RWPE2 (cell line): ENCODE data around the gene MYO18B.

ENCODE experiments used
- ATAC-seq: fragments of 200-7000 bp; cut with Tn5 transposase; 3 replicates; pipeline ENCODE4 v1.9.1; 2021; ENCODE audit warnings: low read depth
- DNase-seq: peaks from one replicate; pipeline ENCODE4 v3.0.0-alpha.2; 2020; ENCODE audit warnings: low spot score
- H3K27ac ChIP-seq: fragments of 450-650 bp; 2 replicates; pipeline ENCODE4 v1.5.1; 2017; ENCODE audit warnings: mild to moderate bottlenecking; ENCODE audit not compliant: poor library complexity, severe bottlenecking
- H3K27me3 ChIP-seq: fragments of 250-450 bp; sonication (Bioruptor Pico); 2 replicates; pipeline ENCODE4 v1.5.1; 2021; ENCODE audit warnings: mild to moderate bottlenecking, moderate library complexity; ENCODE audit not compliant: insufficient read depth, poor library complexity, severe bottlenecking
- H3K36me3 ChIP-seq: fragments of 250-450 bp; sonication (Bioruptor Pico); 2 replicates; pipeline ENCODE4 v1.5.1; 2020; ENCODE audit warnings: low read depth, mild to moderate bottlenecking, moderate library complexity
- H3K4me1 ChIP-seq: fragments of 250-450 bp; sonication (Bioruptor Pico); 2 replicates; pipeline ENCODE4 v1.5.1; 2021; ENCODE audit warnings: mild to moderate bottlenecking, moderate library complexity; ENCODE audit not compliant: insufficient read depth, poor library complexity, severe bottlenecking
- H3K4me3 ChIP-seq: fragments of 250-450 bp; sonication (Bioruptor Pico); 2 replicates; pipeline ENCODE4 v1.5.1; 2021; ENCODE audit warnings: mild to moderate bottlenecking, moderate library complexity; ENCODE audit not compliant: severe bottlenecking
- H3K9me3 ChIP-seq: fragments of 250-450 bp; sonication (Bioruptor Pico); 2 replicates; pipeline ENCODE4 v1.5.1; 2021; ENCODE audit warnings: mild to moderate bottlenecking, moderate library complexity; ENCODE audit not compliant: severe bottlenecking
- TF ChIP-seq, protein P1 (sequence below): fragments of 450-650 bp; IDR thresholded peaks from one replicate; pipeline ENCODE4 v1.5.1; 2017; ENCODE audit warnings: mild to moderate bottlenecking, moderate library complexity; ENCODE audit not compliant: poor library complexity, severe bottlenecking

MYO18B gene

DNA sequence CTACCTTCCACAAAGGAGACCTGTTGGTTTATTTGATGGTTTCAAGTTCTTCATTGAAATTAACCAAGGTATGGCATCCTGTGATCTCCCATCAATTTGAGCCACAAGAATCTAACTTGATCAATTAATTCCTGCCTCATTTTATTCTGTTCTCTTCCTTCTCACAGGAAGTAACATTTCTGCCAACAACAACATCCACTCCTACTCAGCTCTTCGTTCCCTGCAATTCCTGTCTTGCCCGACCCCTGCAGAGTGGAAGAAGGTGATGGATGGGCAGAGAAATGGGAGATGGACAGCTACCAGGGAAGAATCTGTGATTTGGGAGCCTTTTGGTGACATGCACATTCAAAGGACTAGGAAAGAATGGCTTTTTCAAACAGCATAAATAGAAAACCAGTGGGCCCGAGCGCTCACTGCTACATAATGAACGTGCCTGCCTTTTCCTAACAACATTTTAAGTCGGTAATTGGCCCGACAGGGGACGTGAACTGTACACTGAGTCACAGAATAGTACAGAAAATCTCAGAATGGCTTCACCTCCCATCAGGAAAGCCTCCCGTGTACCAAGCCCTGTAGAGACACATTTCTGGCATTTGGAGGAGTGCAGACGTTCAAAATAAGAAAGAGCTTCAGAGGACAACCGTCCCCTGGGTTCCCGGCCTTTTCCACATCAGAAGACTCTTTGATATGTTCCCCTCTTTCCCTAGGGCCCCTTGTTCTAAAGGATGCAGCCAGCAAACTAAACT is 314.6 kb downstream of the MYO18B start:
- TF ChIP-seq, protein P1, sequence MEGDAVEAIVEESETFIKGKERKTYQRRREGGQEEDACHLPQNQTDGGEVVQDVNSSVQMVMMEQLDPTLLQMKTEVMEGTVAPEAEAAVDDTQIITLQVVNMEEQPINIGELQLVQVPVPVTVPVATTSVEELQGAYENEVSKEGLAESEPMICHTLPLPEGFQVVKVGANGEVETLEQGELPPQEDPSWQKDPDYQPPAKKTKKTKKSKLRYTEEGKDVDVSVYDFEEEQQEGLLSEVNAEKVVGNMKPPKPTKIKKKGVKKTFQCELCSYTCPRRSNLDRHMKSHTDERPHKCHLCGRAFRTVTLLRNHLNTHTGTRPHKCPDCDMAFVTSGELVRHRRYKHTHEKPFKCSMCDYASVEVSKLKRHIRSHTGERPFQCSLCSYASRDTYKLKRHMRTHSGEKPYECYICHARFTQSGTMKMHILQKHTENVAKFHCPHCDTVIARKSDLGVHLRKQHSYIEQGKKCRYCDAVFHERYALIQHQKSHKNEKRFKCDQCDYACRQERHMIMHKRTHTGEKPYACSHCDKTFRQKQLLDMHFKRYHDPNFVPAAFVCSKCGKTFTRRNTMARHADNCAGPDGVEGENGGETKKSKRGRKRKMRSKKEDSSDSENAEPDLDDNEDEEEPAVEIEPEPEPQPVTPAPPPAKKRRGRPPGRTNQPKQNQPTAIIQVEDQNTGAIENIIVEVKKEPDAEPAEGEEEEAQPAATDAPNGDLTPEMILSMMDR: no peak
- H3K36me3 ChIP-seq: no peaks in the 10 kb centered on the region
- H3K9me3 ChIP-seq: no peaks in the 10 kb centered on the region
- H3K27ac ChIP-seq: no peak overlapping the region
- ATAC-seq: no peak
- peaks cover 40% of the 10 kb centered on the region for H3K27me3 ChIP-seq
- no peaks in the 10 kb centered on the region for H3K4me1 ChIP-seq
- no peak for DNase-seq
- H3K4me3 ChIP-seq: no peak overlapping the region

GRCh38 chr22:26057731-26058130 is 315.7 kb downstream of the MYO18B start:
- ATAC-seq: no peak
- Histone ChIP-seq H3K4me1 (no peaks in the 10 kb centered on the region), H3K27ac (no peak overlapping the region), H3K27me3 (peaks cover 37% of the 10 kb centered on the region), H3K36me3 (no peaks in the 10 kb centered on the region), H3K4me3 (no peak overlapping the region), H3K9me3 (no peaks in the 10 kb centered on the region)
- TF ChIP-seq, protein P1: no peak
- no peak for DNase-seq

- no peak overlapping the region for H3K4me3 ChIP-seq
- H3K27me3 ChIP-seq: peaks cover 3% of the 10 kb centered on the region
- no peaks in the 10 kb centered on the region for H3K9me3 ChIP-seq
- H3K36me3 ChIP-seq: no peaks in the 10 kb centered on the region
- H3K27ac ChIP-seq: no peak overlapping the region
- ATAC-seq (no peak), DNase-seq (no peak)
- no peaks in the 10 kb centered on the region for H3K4me1 ChIP-seq
- TF ChIP-seq, protein P1: no peak
Measured at GRCh38 chr22:26064048-26064447, 322.1 kb downstream of the MYO18B start.

DNA sequence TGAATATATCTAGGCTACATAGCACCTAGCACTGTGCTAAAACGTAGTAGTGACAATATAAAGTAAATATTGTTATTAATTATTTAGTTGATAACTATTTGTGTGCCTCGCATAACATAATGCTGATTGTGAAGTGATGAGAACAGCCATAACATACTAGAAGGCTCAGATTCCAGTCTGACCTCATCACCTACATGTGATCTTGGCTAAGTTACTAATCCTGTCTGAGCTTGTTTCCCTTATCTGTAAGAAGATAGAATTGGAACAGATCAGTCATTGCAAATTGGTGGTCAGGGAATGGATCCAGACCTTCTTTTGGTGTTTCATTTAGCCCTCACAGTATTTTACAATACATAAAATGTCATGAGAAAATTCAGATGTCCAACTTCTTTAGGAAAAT is 323.9 kb downstream of the MYO18B start:
- no peak overlapping the region for H3K27ac ChIP-seq
- DNase-seq (no peak), ATAC-seq (peak; percentile 65)
- H3K9me3 ChIP-seq: no peaks in the 10 kb centered on the region
- no peaks in the 10 kb centered on the region for H3K4me1 ChIP-seq
- no peak overlapping the region for H3K4me3 ChIP-seq
- H3K36me3 ChIP-seq: no peaks in the 10 kb centered on the region
- peaks cover 3% of the 10 kb centered on the region for H3K27me3 ChIP-seq
- TF ChIP-seq, protein P1: no peak

GRCh38 chr22:26066534-26066933 is 324.5 kb downstream of the MYO18B start:
- no peak for ATAC-seq
- DNase-seq: no peak
- H3K27ac ChIP-seq: no peak overlapping the region

More at GRCh38 chr22:26066534-26066933, 324.5 kb downstream of the MYO18B start:
- TF ChIP-seq, protein P1: no peak
- H3K27me3 ChIP-seq: peaks cover 3% of the 10 kb centered on the region
- no peaks in the 10 kb centered on the region for H3K9me3 ChIP-seq
- no peaks in the 10 kb centered on the region for H3K4me1 ChIP-seq
- H3K4me3 ChIP-seq: no peak overlapping the region
- H3K36me3 ChIP-seq: no peaks in the 10 kb centered on the region
